ENCODE measurements around the gene TCF20. TPM values are rescaled to one million over a fixed set of nuclear protein-coding genes. Genes with fewer than 3 reads are reported as not detected.

The TCF20 gene
- total RNA-seq, 4 donors from 2014 or later = 24.9 to 48.2 (median 38.4) TPM

- H3K9me3 ChIP-seq = no peaks in the 10 kb centered on the region
- H3K27ac ChIP-seq (replicated peaks in 1 of 4) = no peak overlapping the region
- 90% methylated on average over 17 of the region's 18 CpGs for WGBS
- no peaks in the 10 kb centered on the region for H3K36me3 ChIP-seq
- no peak for TF ChIP-seq POLR2A (IDR thresholded peaks at IDR 0.05; ENCODE audit: low read depth)
- TF ChIP-seq POLR2AphosphoS5 (IDR thresholded peaks at IDR 0.05) = no peak
- TF ChIP-seq EP300 (IDR thresholded peaks at IDR 0.05) = no peak
- TF ChIP-seq CTCF (IDR thresholded peaks at IDR 0.05) = no peak
- H3K27me3 ChIP-seq = no peaks in the 10 kb centered on the region
- H3K4me3 ChIP-seq = no peak overlapping the region
- intact Hi-C loops (cut with DNase I) = no loop called here
- DNase-seq (ENCODE audit: extremely low spot score) = no peak
- peaks cover 0 to 13% (median 2%) of the 10 kb centered on the region in 4 donors for H3K4me1 ChIP-seq
Observed at GRCh38 chr22:42306010-42306409, 35.6 kb upstream of the TCF20 start.

- 46% methylated on average over 6 of the region's 8 CpGs for WGBS
- Histone ChIP-seq H3K9me3 (no peaks in the 10 kb centered on the region), H3K4me1 (peaks cover 0 to 24% (median 16%) of the 10 kb centered on the region in 4 donors), H3K27me3 (no peaks in the 10 kb centered on the region), H3K36me3 (no peaks in the 10 kb centered on the region), H3K4me3 (no peak overlapping the region), H3K27ac (replicated peaks in 1 of 4) (no peak overlapping the region)
- DNase-seq (ENCODE audit: extremely low spot score) = no peak
- intact Hi-C loops (cut with DNase I) = no loop called here
- TF ChIP-seq POLR2A (IDR thresholded peaks at IDR 0.05; ENCODE audit: low read depth) (no peak), POLR2AphosphoS5 (IDR thresholded peaks at IDR 0.05) (no peak), CTCF (IDR thresholded peaks at IDR 0.05) (no peak), EP300 (IDR thresholded peaks at IDR 0.05) (no peak)
Observed at GRCh38 chr22:42304324-42304790, 33.9 kb upstream of the TCF20 start.

- Histone ChIP-seq H3K9me3 (no peaks in the 10 kb centered on the region), H3K4me1 (peaks cover 0 to 24% (median 16%) of the 10 kb centered on the region in 4 donors), H3K27ac (replicated peaks in 1 of 4) (no peak overlapping the region), H3K36me3 (no peaks in the 10 kb centered on the region), H3K27me3 (no peaks in the 10 kb centered on the region), H3K4me3 (no peak overlapping the region)
- intact Hi-C loops (cut with DNase I) = no loop called here
- TF ChIP-seq POLR2A (IDR thresholded peaks at IDR 0.05; ENCODE audit: low read depth) = no peak
- TF ChIP-seq EP300 (IDR thresholded peaks at IDR 0.05) = no peak
- no peak for TF ChIP-seq POLR2AphosphoS5 (IDR thresholded peaks at IDR 0.05)
- TF ChIP-seq CTCF (IDR thresholded peaks at IDR 0.05) = no peak
- WGBS = 46% methylated on average over 17 of the region's 21 CpGs
- no peak for DNase-seq (ENCODE audit: extremely low spot score)
Observed at GRCh38 chr22:42303396-42304323, 33.2 kb upstream of the TCF20 start.

GRCh38 chr22:42301742-42302102 lies 31.3 kb upstream of the TCF20 start:
- Histone ChIP-seq H3K4me1 (peaks cover 2 to 33% (median 19%) of the 10 kb centered on the region in 4 donors), H3K4me3 (no peak overlapping the region), H3K36me3 (no peaks in the 10 kb centered on the region), H3K27me3 (no peaks in the 10 kb centered on the region), H3K9me3 (no peaks in the 10 kb centered on the region), H3K27ac (replicated peaks in 1 of 4) (no peak overlapping the region)
- no CpG with 5 or more reads among the region's 12 CpGs for WGBS
- intact Hi-C loops (cut with DNase I) = no loop called here
- TF ChIP-seq POLR2A (IDR thresholded peaks at IDR 0.05; ENCODE audit: low read depth) (no peak), POLR2AphosphoS5 (IDR thresholded peaks at IDR 0.05) (no peak), CTCF (IDR thresholded peaks at IDR 0.05) (no peak), EP300 (IDR thresholded peaks at IDR 0.05) (no peak)
- no peak for DNase-seq (ENCODE audit: extremely low spot score)

Data from esophagus muscularis mucosa (tissue), 4 donors.